H1 (cell line): ENCODE results near the gene PEPD.

ENCODE experiments used
- ASH2L ChIP-seq: fragments of 200-600, 300-600 bp; sonication (generic); IDR thresholded peaks from one replicate; pipeline ENCODE4 v1.7.1; 2017; ENCODE audit warnings: low read length
- ATF3 ChIP-seq: IDR thresholded peaks from 2 replicates; pipeline ENCODE4 v1.6.1; 2011; ENCODE audit warnings: low read depth, mild to moderate bottlenecking, low read length; ENCODE audit not compliant: insufficient read depth
- CTCF ChIP-seq, 3 experiments: IDR thresholded peaks; 1 replicate in 2 of 3; 2 replicates in 1 of 3; pipeline versions ENCODE4 v1.5.1 to v1.6.1; 2011; ENCODE audit warnings: low read length in 3 of 3, mild to moderate bottlenecking in 3 of 3, inconsistent platforms in 2 of 3, low read depth in 1 of 3, moderate library complexity in 1 of 3; ENCODE audit not compliant: insufficient read depth in 1 of 3; ENCODE audit errors: control extremely low read depth in 1 of 3
- EP300 ChIP-seq, 2 experiments: IDR thresholded peaks; 1 replicate in 1 of 2; 2 replicates in 1 of 2; pipeline ENCODE4 v1.6.1; 2011 to 2012; ENCODE audit warnings: low read depth in 2 of 2, low read length in 2 of 2, mild to moderate bottlenecking in 2 of 2, borderline replicate concordance in 1 of 2, inconsistent platforms in 1 of 2, moderate library complexity in 1 of 2
- EZH2 ChIP-seq: fragments of 200-600 bp; sonication (generic); IDR thresholded peaks from 2 replicates; pipeline ENCODE4 v1.7.1; 2012; ENCODE audit warnings: low read depth, mild to moderate bottlenecking, moderate library complexity, low read length, inconsistent platforms; ENCODE audit not compliant: severe bottlenecking
- MAFK ChIP-seq: IDR thresholded peaks from 2 replicates; pipeline ENCODE4 v1.6.1; 2012; ENCODE audit warnings: low read depth, mild to moderate bottlenecking, improper control_type of control experiment, low read length
- POLR2A ChIP-seq, 2 experiments: IDR thresholded peaks; 1 replicate in 1 of 2; 2 replicates in 1 of 2; pipeline ENCODE4 v1.6.1; 2011; ENCODE audit warnings: low read depth in 2 of 2, low read length in 2 of 2, mild to moderate bottlenecking in 2 of 2; ENCODE audit errors: control extremely low read depth in 1 of 2
- RFX5 ChIP-seq: IDR thresholded peaks from 2 replicates; pipeline ENCODE4 v1.6.1; 2011; ENCODE audit warnings: low read depth, low read length, improper control_type of control experiment, borderline replicate concordance
- RNF2 ChIP-seq: fragments of 200-900, 300-1000 bp; sonication (generic); IDR thresholded peaks from 2 replicates; pipeline ENCODE4 v1.7.1; 2016; ENCODE audit warnings: borderline replicate concordance, low read depth, mild to moderate bottlenecking, antibody characterized with exemption, low read length; ENCODE audit not compliant: poor library complexity, severe bottlenecking; ENCODE audit errors: missing control alignments
- TCF12 ChIP-seq: IDR thresholded peaks from 2 replicates; pipeline ENCODE4 v1.6.1; 2011; ENCODE audit warnings: low read depth, mild to moderate bottlenecking, low read length
- TEAD4 ChIP-seq: IDR thresholded peaks from 2 replicates; pipeline ENCODE4 v1.6.1; 2012; ENCODE audit warnings: low read depth, low read length, inconsistent platforms, mixed read lengths

- TF ChIP-seq TCF12 (no peak), MAFK (no peak), CTCF (IDR thresholded peaks at IDR 0.05; ENCODE audit: control extremely low read depth in 1 of 3, insufficient read depth in 1 of 3, low read depth in 1 of 3, low read length in 3 of 3) (no peak), TEAD4 (no peak), ATF3 (no peak), POLR2A (IDR thresholded peaks at IDR 0.05; ENCODE audit: control extremely low read depth in 1 of 2, low read depth in 2 of 2, low read length in 2 of 2) (no peak), RFX5 (no peak), EP300 (IDR thresholded peaks at IDR 0.05; ENCODE audit: borderline replicate concordance in 1 of 2, low read depth in 2 of 2, low read length in 2 of 2) (no peak), RNF2 (no peak), EZH2 (no peak), ASH2L (no peak)
These were observed 99.0 kb downstream of the PEPD start for GRCh38 chr19:33422369-33423180.
